Middle frontal gyrus (tissue), 1 donor: ENCODE data around the gene RHOJ.
"Not testable (repeated sequence)": the region's sequence is repeated elsewhere in the genome, so short reads cannot be mapped to it uniquely, and the experiment has no call there.

Source experiments
- DNase-seq: peaks from one replicate; pipeline ENCODE4 v3.0.0-alpha.2; 2015; ENCODE audit warnings: low spot score; ENCODE audit errors: extremely low spot score

RHOJ gene

GRCh38 chr14:63296060-63296563, 91.9 kb downstream of the RHOJ start:
- DNase-seq: no peak

- DNase-seq: no peak
These were observed 93.3 kb downstream of the RHOJ start for GRCh38 chr14:63297372-63298063.

- no peak for DNase-seq
These were observed 95.3 kb downstream of the RHOJ start for GRCh38 chr14:63299351-63300110.

GRCh38 chr14:63300854-63301253, 96.6 kb downstream of the RHOJ start:
- DNase-seq: no peak

GRCh38 chr14:63301891-63302534, 97.8 kb downstream of the RHOJ start:
- DNase-seq: no peak

- not testable (repeated sequence) for DNase-seq
These were observed 100.2 kb downstream of the RHOJ start for GRCh38 chr14:63304429-63304828.

- DNase-seq: no peak
These were observed 104.6 kb downstream of the RHOJ start for GRCh38 chr14:63308723-63309317.

- no peak for DNase-seq
These were observed 114.6 kb downstream of the RHOJ start, which contains the start of gene GPHB5 for GRCh38 chr14:63318835-63319234. Gene GPHB5, minus strand, starts transcription at chr14:63318935. Its CDS starts 1,086 bp downstream, at chr14:63317849.

GRCh38 chr14:63322472-63322871, 118.2 kb downstream of the RHOJ start:
- DNase-seq: no peak

- no peak for DNase-seq
These were observed 118.8 kb downstream of the RHOJ start for GRCh38 chr14:63322897-63323573.

- DNase-seq: no peak
These were observed 122.6 kb downstream of the RHOJ start for GRCh38 chr14:63326840-63327239.

GRCh38 chr14:63328787-63329737, 124.8 kb downstream of the RHOJ start:
- no peak for DNase-seq

- no peak for DNase-seq
These were observed 138.1 kb downstream of the RHOJ start for GRCh38 chr14:63342371-63342770.
